AG09309 (cell line): ENCODE measurements around the gene FAM131C.
A peak's percentile ranks its signal among the peaks of the same experiment; 100 is the strongest.
"Not testable (repeated sequence)": the region's sequence is repeated elsewhere in the genome, so short reads cannot be mapped to it uniquely, and the experiment has no call there.

Experiments used
- DNase-seq: peaks from one replicate; pipeline ENCODE4 v3.0.0-alpha.2; 2010; ENCODE audit warnings: low read depth
- H3K4me3 ChIP-seq: 2 replicates; pipeline ENCODE4 v1.5.1; 2011; ENCODE audit warnings: mild to moderate bottlenecking, low read depth, low read length, moderate library complexity; ENCODE audit not compliant: control insufficient read depth
- TF ChIP-seq, protein P1 (sequence below): IDR thresholded peaks from 2 replicates; pipeline ENCODE4 v1.5.1; 2011; ENCODE audit warnings: mild to moderate bottlenecking, low read depth, low read length, inconsistent platforms; ENCODE audit not compliant: insufficient read depth, control insufficient read depth; ENCODE audit errors: missing control alignments

FAM131C gene

GRCh38 chr1:16042096-16042495 is 31.4 kb downstream of the FAM131C start:
- TF ChIP-seq, protein P1, sequence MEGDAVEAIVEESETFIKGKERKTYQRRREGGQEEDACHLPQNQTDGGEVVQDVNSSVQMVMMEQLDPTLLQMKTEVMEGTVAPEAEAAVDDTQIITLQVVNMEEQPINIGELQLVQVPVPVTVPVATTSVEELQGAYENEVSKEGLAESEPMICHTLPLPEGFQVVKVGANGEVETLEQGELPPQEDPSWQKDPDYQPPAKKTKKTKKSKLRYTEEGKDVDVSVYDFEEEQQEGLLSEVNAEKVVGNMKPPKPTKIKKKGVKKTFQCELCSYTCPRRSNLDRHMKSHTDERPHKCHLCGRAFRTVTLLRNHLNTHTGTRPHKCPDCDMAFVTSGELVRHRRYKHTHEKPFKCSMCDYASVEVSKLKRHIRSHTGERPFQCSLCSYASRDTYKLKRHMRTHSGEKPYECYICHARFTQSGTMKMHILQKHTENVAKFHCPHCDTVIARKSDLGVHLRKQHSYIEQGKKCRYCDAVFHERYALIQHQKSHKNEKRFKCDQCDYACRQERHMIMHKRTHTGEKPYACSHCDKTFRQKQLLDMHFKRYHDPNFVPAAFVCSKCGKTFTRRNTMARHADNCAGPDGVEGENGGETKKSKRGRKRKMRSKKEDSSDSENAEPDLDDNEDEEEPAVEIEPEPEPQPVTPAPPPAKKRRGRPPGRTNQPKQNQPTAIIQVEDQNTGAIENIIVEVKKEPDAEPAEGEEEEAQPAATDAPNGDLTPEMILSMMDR = no peak
- no peak overlapping the region for H3K4me3 ChIP-seq
- no peak for DNase-seq

- H3K4me3 ChIP-seq = no peak overlapping the region
- TF ChIP-seq, protein P1 = no peak
- no peak for DNase-seq
These were observed 32.3 kb downstream of the FAM131C start for GRCh38 chr1:16041200-16041599.

DNA sequence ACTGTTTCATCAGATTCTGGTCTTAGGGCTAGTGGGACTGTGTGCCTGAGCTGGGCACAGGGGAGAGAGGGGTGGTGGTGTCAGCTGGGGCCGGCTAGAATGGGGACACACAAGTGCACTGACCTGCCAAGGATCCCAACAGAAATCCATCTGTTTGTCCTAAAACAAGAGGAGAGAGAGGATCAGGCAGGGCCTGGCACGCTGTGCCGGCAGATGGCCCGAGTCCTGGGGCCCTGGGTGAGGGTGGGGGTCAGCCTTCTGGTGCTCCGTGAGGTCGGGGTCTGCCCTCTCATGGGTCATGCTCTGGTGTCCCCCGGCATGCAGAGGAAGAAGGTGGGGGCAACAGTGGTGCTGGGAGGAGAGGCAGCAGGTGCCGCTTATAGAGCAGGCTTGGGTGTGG is 33.6 kb downstream of the FAM131C start:
- not testable (repeated sequence) for DNase-seq, H3K4me3 ChIP-seq

DNA sequence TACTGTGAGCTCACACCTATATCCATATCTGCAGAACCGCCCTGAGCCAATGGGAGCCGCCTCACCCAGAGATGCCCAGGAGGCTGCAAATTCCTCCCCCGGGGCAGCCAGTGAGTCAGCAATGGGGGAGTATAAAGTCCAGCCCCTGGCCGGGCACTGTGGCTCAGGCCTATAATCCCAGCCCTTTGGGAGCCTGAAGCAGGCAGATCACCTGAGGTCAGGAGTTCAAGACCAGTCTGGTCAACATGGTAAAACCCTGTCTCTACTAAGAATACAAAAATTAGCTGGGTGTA is 34.9 kb downstream of the FAM131C start:
- DNase-seq = no peak
- TF ChIP-seq, protein P1 = no peak
- H3K4me3 ChIP-seq = no peak overlapping the region

DNA sequence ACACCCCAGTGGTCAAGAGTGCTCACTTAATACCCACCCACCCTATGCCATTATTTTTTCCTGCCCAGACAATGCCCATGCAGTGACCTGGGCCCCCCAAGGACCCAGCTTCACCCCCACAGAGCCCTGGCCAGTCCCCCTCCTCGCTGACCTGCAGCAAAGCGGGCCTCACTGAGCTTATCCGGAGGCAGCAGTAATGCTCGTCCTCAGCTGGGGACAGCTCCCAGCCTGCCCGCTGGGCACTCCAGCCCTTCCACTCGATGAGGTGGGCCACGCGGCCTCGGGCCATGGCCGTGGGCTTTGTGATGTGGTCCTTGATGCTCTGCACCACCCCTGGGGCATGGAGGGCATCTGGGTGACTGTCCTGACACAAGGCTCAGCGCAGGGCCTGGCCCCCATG is 37.0 kb downstream of the FAM131C start:
- DNase-seq, H3K4me3 ChIP-seq: not testable (repeated sequence)

DNA sequence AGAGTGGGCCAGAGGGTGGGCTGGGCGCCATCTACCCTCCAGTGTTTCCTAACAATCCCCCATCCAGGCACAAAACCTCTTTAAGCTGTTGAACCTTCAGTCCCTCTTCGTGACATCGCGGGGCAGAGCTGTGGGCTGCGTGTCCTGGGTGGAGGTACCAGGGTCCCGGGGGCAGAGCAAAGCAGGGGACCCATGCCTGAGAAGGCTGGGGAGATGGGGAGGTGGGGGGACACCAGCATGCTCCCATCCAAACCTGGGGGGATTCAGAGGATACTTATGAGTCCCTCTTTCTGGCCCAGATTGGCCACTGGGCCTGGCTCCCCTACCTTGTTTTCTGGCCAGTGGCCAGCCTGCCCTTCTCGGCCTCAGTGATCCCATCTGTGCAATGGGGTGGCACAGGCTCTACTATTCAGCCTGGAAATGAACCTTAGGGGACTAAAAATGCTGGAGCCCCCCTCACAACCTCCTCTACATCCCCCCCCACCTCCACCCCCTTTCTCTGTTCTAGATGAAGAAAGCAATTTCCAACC is 40.3 kb downstream of the FAM131C start:
- not testable (repeated sequence) for DNase-seq, H3K4me3 ChIP-seq

GRCh38 chr1:16032388-16033102 is 40.9 kb downstream of the FAM131C start:
- TF ChIP-seq, protein P1 = peak; percentile 98
- peak; percentile 35 for DNase-seq
- H3K4me3 ChIP-seq = no peak overlapping the region

DNA sequence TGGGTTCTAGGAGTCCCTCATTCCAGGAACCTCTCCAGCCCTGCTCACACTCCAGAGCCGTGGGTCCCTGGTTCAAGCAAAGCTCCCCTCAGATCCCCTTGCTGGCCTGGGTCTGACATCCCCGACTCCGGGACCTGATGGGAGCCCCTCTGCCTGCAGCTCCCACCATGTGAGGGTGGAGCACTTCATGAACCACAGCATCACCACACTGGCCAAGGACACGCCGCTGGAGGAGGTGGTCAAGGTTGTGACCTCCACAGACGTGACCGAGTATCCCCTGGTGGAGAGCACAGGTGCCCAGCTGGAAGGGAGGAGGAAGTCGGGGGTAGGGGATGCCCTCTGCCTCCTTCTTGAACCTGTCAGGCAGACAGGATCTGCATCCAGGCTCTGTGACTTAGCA is 41.9 kb downstream of the FAM131C start:
- TF ChIP-seq, protein P1 = no peak
- no peak overlapping the region for H3K4me3 ChIP-seq
- no peak for DNase-seq
